Trophoblast cell (in vitro differentiated cells and primary cell): ENCODE data around the gene PCDHB14.

Experiments
- DNase-seq, 2 donors: peaks; one replicate each; pipeline ENCODE4 v3.0.0-alpha.2; 2016
- H2AFZ ChIP-seq: 2 replicates; pipeline ENCODE4 v1.6.1; 2013; ENCODE audit warnings: low read length, moderate library complexity, mild to moderate bottlenecking; ENCODE audit not compliant: insufficient read depth, poor library complexity
- H2AK5ac ChIP-seq: 2 replicates; pipeline ENCODE4 v1.6.1; 2013; ENCODE audit warnings: mild to moderate bottlenecking, low read length
- H2BK120ac ChIP-seq: 2 replicates; pipeline ENCODE4 v1.6.1; 2013; ENCODE audit warnings: low read length, mild to moderate bottlenecking, moderate library complexity; ENCODE audit not compliant: insufficient read depth, poor library complexity
- H2BK12ac ChIP-seq: 2 replicates; pipeline ENCODE4 v1.6.1; 2013; ENCODE audit warnings: mild to moderate bottlenecking, low read length, moderate library complexity
- H2BK5ac ChIP-seq: 2 replicates; pipeline ENCODE4 v1.6.1; 2013; ENCODE audit warnings: low read length, low read depth, moderate library complexity, mild to moderate bottlenecking; ENCODE audit not compliant: poor library complexity
- H3K14ac ChIP-seq: 2 replicates; pipeline ENCODE4 v1.6.1; 2013; ENCODE audit warnings: mild to moderate bottlenecking, low read length
- H3K18ac ChIP-seq: 2 replicates; pipeline ENCODE4 v1.6.1; 2013; ENCODE audit warnings: mild to moderate bottlenecking, low read length
- H3K23ac ChIP-seq: 2 replicates; pipeline ENCODE4 v1.6.1; 2013; ENCODE audit warnings: low read length
- H3K27ac ChIP-seq: 2 replicates; pipeline ENCODE4 v1.5.1; 2013; ENCODE audit warnings: low read depth, mild to moderate bottlenecking, inconsistent platforms, low read length, moderate library complexity
- H3K27me3 ChIP-seq: 2 replicates; pipeline ENCODE4 v1.6.1; 2013; ENCODE audit warnings: inconsistent platforms, mild to moderate bottlenecking, low read length, moderate library complexity; ENCODE audit not compliant: insufficient read depth
- H3K36me3 ChIP-seq, 2 experiments: 1 replicate in 1 of 2; 2 replicates in 1 of 2; pipeline ENCODE4 v1.6.1; 2013; ENCODE audit warnings: low read length in 2 of 2, mild to moderate bottlenecking in 2 of 2, moderate library complexity in 1 of 2; ENCODE audit not compliant: insufficient read depth in 2 of 2, control insufficient read depth in 1 of 2
- H3K4ac ChIP-seq: 2 replicates; pipeline ENCODE4 v1.6.1; 2013; ENCODE audit warnings: low read depth, mild to moderate bottlenecking, low read length, moderate library complexity
- H3K4me1 ChIP-seq, 2 experiments: 1 replicate in 1 of 2; 2 replicates in 1 of 2; pipeline ENCODE4 v1.6.1; 2013; ENCODE audit warnings: low read length in 2 of 2, mild to moderate bottlenecking in 2 of 2, moderate library complexity in 1 of 2; ENCODE audit not compliant: insufficient read depth in 2 of 2, control insufficient read depth in 1 of 2
- H3K4me2 ChIP-seq: 2 replicates; pipeline ENCODE4 v1.6.1; 2013; ENCODE audit warnings: inconsistent platforms, mild to moderate bottlenecking, low read length, moderate library complexity
- H3K4me3 ChIP-seq: 2 replicates; pipeline ENCODE4 v1.5.1; 2013; ENCODE audit warnings: mild to moderate bottlenecking, low read depth, low read length, inconsistent platforms
- H3K79me1 ChIP-seq: one replicate; pipeline ENCODE4 v1.6.1; 2013; ENCODE audit warnings: low read length
- H3K79me2 ChIP-seq: 2 replicates; pipeline ENCODE4 v1.6.1; 2013; ENCODE audit warnings: low read length, mild to moderate bottlenecking; ENCODE audit not compliant: control insufficient read depth, insufficient read depth, poor library complexity
- H3K9ac ChIP-seq: 2 replicates; pipeline ENCODE4 v1.6.1; 2013; ENCODE audit warnings: mild to moderate bottlenecking, low read length
- H3K9me3 ChIP-seq: 2 replicates; pipeline ENCODE4 v1.6.1; 2013; ENCODE audit warnings: low read depth, mild to moderate bottlenecking, control low read depth, inconsistent platforms, low read length; ENCODE audit not compliant: insufficient read depth
- H4K12ac ChIP-seq: 2 replicates; pipeline ENCODE4 v1.6.1; 2013; ENCODE audit warnings: low read depth, mild to moderate bottlenecking, low read length, moderate library complexity
- H4K8ac ChIP-seq: 2 replicates; pipeline ENCODE4 v1.6.1; 2013; ENCODE audit warnings: low read depth, mild to moderate bottlenecking, low read length, moderate library complexity
- H4K91ac ChIP-seq: one replicate; pipeline ENCODE4 v1.6.1; 2013; ENCODE audit warnings: low read depth, mild to moderate bottlenecking, low read length, moderate library complexity
- WGBS: extraction: QIAGEN DNeasy Blood & Tissue Kit; methylation state at CpG from one replicate; pipeline ENCODE4 v1.1.7; 2013; ENCODE audit warnings: missing lambda C conversion rate; ENCODE audit not compliant: insufficient read length, insufficient coverage; ENCODE audit errors: extremely low coverage; 5-methylcytosine and 5-hydroxymethylcytosine counted together

Gene PCDHB14

GRCh38 chr5:141260458-141261237 lies 37.5 kb downstream of the PCDHB14 start:
- no peak overlapping the region for H3K4me2 ChIP-seq
- H2BK12ac ChIP-seq, result no peak overlapping the region
- no CpG with 5 or more reads among the region's 5 CpGs for WGBS
- no peak overlapping the region for H4K12ac ChIP-seq
- H3K4ac ChIP-seq, result no peak overlapping the region
- no peaks in the 10 kb centered on the region for H3K79me2 ChIP-seq
- no peak for DNase-seq
- H2BK5ac ChIP-seq, result no peak overlapping the region
- peaks cover 8% of the 10 kb centered on the region for H3K9me3 ChIP-seq
- no peak overlapping the region for H2AK5ac ChIP-seq
- no peak overlapping the region for H3K4me3 ChIP-seq
- no peaks in the 10 kb centered on the region for H3K27me3 ChIP-seq
- H3K14ac ChIP-seq, result no peak overlapping the region
- H2AFZ ChIP-seq, result no peak overlapping the region
- no peak overlapping the region for H3K23ac ChIP-seq
- H3K79me1 ChIP-seq, result no peaks in the 10 kb centered on the region
- no peaks in the 10 kb centered on the region for H3K4me1 ChIP-seq
- no peaks in the 10 kb centered on the region for H3K36me3 ChIP-seq
- no peak overlapping the region for H3K18ac ChIP-seq
- H3K27ac ChIP-seq, result no peak overlapping the region
- no peak overlapping the region for H3K9ac ChIP-seq
- H4K8ac ChIP-seq, result no peak overlapping the region
- H4K91ac ChIP-seq, result no peak overlapping the region
- no peak overlapping the region for H2BK120ac ChIP-seq

GRCh38 chr5:141261238-141261546 lies 38.0 kb downstream of the PCDHB14 start:
- Histone ChIP-seq H3K27ac (no peak overlapping the region), H3K9ac (no peak overlapping the region), H4K8ac (no peak overlapping the region), H3K4ac (no peak overlapping the region), H3K4me3 (no peak overlapping the region), H3K4me1 (no peaks in the 10 kb centered on the region), H2BK5ac (no peak overlapping the region), H2AK5ac (no peak overlapping the region), H4K91ac (no peak overlapping the region), H3K27me3 (no peaks in the 10 kb centered on the region), H4K12ac (no peak overlapping the region), H3K18ac (no peak overlapping the region), H3K79me1 (no peaks in the 10 kb centered on the region), H3K9me3 (peaks cover 8% of the 10 kb centered on the region), H3K14ac (no peak overlapping the region), H2BK12ac (no peak overlapping the region), H2BK120ac (no peak overlapping the region), H3K79me2 (no peaks in the 10 kb centered on the region), H3K4me2 (no peak overlapping the region), H2AFZ (no peak overlapping the region), H3K23ac (no peak overlapping the region), H3K36me3 (no peaks in the 10 kb centered on the region)
- WGBS, result no CpG with 5 or more reads among the region's 1 CpG
- no peak for DNase-seq

GRCh38 chr5:141269195-141269594 lies 46.1 kb downstream of the PCDHB14 start:
- Histone ChIP-seq H2BK12ac (no peak overlapping the region), H3K4me1 (no peaks in the 10 kb centered on the region), H3K14ac (no peak overlapping the region), H3K18ac (no peak overlapping the region), H2AFZ (no peak overlapping the region), H3K9ac (no peak overlapping the region), H3K23ac (no peak overlapping the region), H4K8ac (no peak overlapping the region), H3K36me3 (no peaks in the 10 kb centered on the region), H3K9me3 (peaks cover 10% of the 10 kb centered on the region), H4K91ac (no peak overlapping the region), H3K79me2 (no peaks in the 10 kb centered on the region), H2BK5ac (no peak overlapping the region), H3K79me1 (no peaks in the 10 kb centered on the region), H2BK120ac (no peak overlapping the region), H3K4ac (no peak overlapping the region), H3K27ac (no peak overlapping the region), H3K27me3 (no peaks in the 10 kb centered on the region), H3K4me3 (no peak overlapping the region), H4K12ac (no peak overlapping the region), H2AK5ac (no peak overlapping the region), H3K4me2 (no peak overlapping the region)
- no peak for DNase-seq
- WGBS, result no CpG with 5 or more reads among the region's 4 CpGs

GRCh38 chr5:141272906-141273305 lies 49.8 kb downstream of the PCDHB14 start:
- no peak overlapping the region for H3K9ac ChIP-seq
- H2BK12ac ChIP-seq, result no peak overlapping the region
- no peak overlapping the region for H3K14ac ChIP-seq
- H4K91ac ChIP-seq, result no peak overlapping the region
- H3K18ac ChIP-seq, result no peak overlapping the region
- H3K4me3 ChIP-seq, result no peak overlapping the region
- peaks cover 7% of the 10 kb centered on the region for H3K9me3 ChIP-seq
- no peak overlapping the region for H4K8ac ChIP-seq
- H2AK5ac ChIP-seq, result no peak overlapping the region
- WGBS, result no CpG with 5 or more reads among the region's 3 CpGs
- H3K23ac ChIP-seq, result no peak overlapping the region
- no peaks in the 10 kb centered on the region for H3K27me3 ChIP-seq
- H3K79me2 ChIP-seq, result no peaks in the 10 kb centered on the region
- no peak for DNase-seq
- H2BK5ac ChIP-seq, result no peak overlapping the region
- no peaks in the 10 kb centered on the region for H3K79me1 ChIP-seq
- no peak overlapping the region for H4K12ac ChIP-seq
- no peak overlapping the region for H2AFZ ChIP-seq
- H3K4me1 ChIP-seq, result no peaks in the 10 kb centered on the region
- H2BK120ac ChIP-seq, result no peak overlapping the region
- H3K4ac ChIP-seq, result no peak overlapping the region
- H3K36me3 ChIP-seq, result no peaks in the 10 kb centered on the region
- H3K27ac ChIP-seq, result no peak overlapping the region
- H3K4me2 ChIP-seq, result no peak overlapping the region
